ENCODE data around the gene ADGRG1. TPM values are rescaled to one million over a fixed set of nuclear protein-coding genes. Genes with fewer than 3 reads are reported as not detected.

Gene ADGRG1
- total RNA-seq, 2 donors from 2014 or later: 53.7 to 61.6 TPM

- Histone ChIP-seq H3K9me3 (no peaks in the 10 kb centered on the region), H3K36me3 (replicated peaks in 1 of 2; ENCODE audit: insufficient read depth in 1 of 2, low read depth in 2 of 2) (no peaks in the 10 kb centered on the region), H3K27ac (peak overlapping the region in 3 of 4 donors; percentile 3 to 68 (median 24)), H3K27me3 (no peaks in the 10 kb centered on the region), H3K4me3 (no peak overlapping the region), H3K4me1 (peaks cover 97% of the 10 kb centered on the region)
- no peak for DNase-seq
- 72 to 80% methylated on average over 8 of the region's 8 CpGs for WGBS, 2 donors
- intact Hi-C loops (cut with DNase I): no loop called here
- no peak for ATAC-seq
- TF ChIP-seq POLR2A (IDR thresholded peaks at IDR 0.05): no peak
- TF ChIP-seq CTCF (IDR thresholded peaks at IDR 0.05): no peak
Observed at GRCh38 chr16:57637020-57637419, 8.6 kb downstream of the ADGRG1 start.

GRCh38 chr16:57637424-57637823 lies 9.0 kb downstream of the ADGRG1 start:
- WGBS, 2 donors: 60% methylated on average over 8 of the region's 8 CpGs
- DNase-seq (no peak), ATAC-seq (no peak)
- H3K27ac ChIP-seq: peak overlapping the region; percentile 68 to 77 (median 72)
- no peaks in the 10 kb centered on the region for H3K27me3 ChIP-seq
- H3K4me3 ChIP-seq: no peak overlapping the region
- intact Hi-C loops (cut with DNase I): no loop called here
- H3K9me3 ChIP-seq: no peaks in the 10 kb centered on the region
- H3K4me1 ChIP-seq: peaks cover 97% of the 10 kb centered on the region
- H3K36me3 ChIP-seq (replicated peaks in 1 of 2; ENCODE audit: insufficient read depth in 1 of 2, low read depth in 2 of 2): no peaks in the 10 kb centered on the region
- TF ChIP-seq POLR2A (IDR thresholded peaks at IDR 0.05) (no peak), CTCF (IDR thresholded peaks at IDR 0.05) (no peak)

- no peaks in the 10 kb centered on the region for H3K9me3 ChIP-seq
- H3K4me3 ChIP-seq: no peak overlapping the region
- no peaks in the 10 kb centered on the region for H3K27me3 ChIP-seq
- TF ChIP-seq CTCF (IDR thresholded peaks at IDR 0.05) (no peak), POLR2A (IDR thresholded peaks at IDR 0.05) (no peak)
- no peaks in the 10 kb centered on the region for H3K36me3 ChIP-seq (replicated peaks in 1 of 2; ENCODE audit: insufficient read depth in 1 of 2, low read depth in 2 of 2)
- intact Hi-C loops (cut with DNase I): no loop called here
- ATAC-seq (no peak), DNase-seq (no peak)
- peaks cover 93% of the 10 kb centered on the region for H3K4me1 ChIP-seq
- H3K27ac ChIP-seq: peak overlapping the region; percentile 68 to 77 (median 72)
- 78 to 83% methylated on average over 6 of the region's 6 CpGs for WGBS, 2 donors
Observed at GRCh38 chr16:57637965-57638364, 9.5 kb downstream of the ADGRG1 start.

GRCh38 chr16:57638381-57638780 lies 10.0 kb downstream of the ADGRG1 start:
- H3K27me3 ChIP-seq: no peaks in the 10 kb centered on the region
- no peak for ATAC-seq
- no peaks in the 10 kb centered on the region for H3K36me3 ChIP-seq (replicated peaks in 1 of 2; ENCODE audit: insufficient read depth in 1 of 2, low read depth in 2 of 2)
- DNase-seq: no peak
- intact Hi-C loops (cut with DNase I): no loop called here
- peaks cover 95% of the 10 kb centered on the region for H3K4me1 ChIP-seq
- H3K27ac ChIP-seq: peak overlapping the region; percentile 68 to 77 (median 72)
- H3K9me3 ChIP-seq: no peaks in the 10 kb centered on the region
- no peak overlapping the region for H3K4me3 ChIP-seq
- WGBS, 2 donors: 79 to 95% methylated on average over 2 of the region's 2 CpGs
- TF ChIP-seq POLR2A (IDR thresholded peaks at IDR 0.05) (no peak), CTCF (IDR thresholded peaks at IDR 0.05) (no peak)

GRCh38 chr16:57639172-57639887 lies 10.9 kb downstream of the ADGRG1 start:
- Histone ChIP-seq H3K9me3 (no peaks in the 10 kb centered on the region), H3K27ac (peak overlapping the region; percentile 4 to 77 (median 72)), H3K36me3 (replicated peaks in 1 of 2; ENCODE audit: insufficient read depth in 1 of 2, low read depth in 2 of 2) (peaks cover 0 to 3% of the 10 kb centered on the region in 2 donors), H3K4me1 (peaks cover 87% of the 10 kb centered on the region), H3K4me3 (no peak overlapping the region), H3K27me3 (no peaks in the 10 kb centered on the region)
- peak; percentile 74 for ATAC-seq
- 32 to 49% methylated on average over 19 to 23 of the region's 23 CpGs for WGBS, 2 donors
- intact Hi-C loops (cut with DNase I): no loop called here
- TF ChIP-seq POLR2A (IDR thresholded peaks at IDR 0.05) (peak in 2 of 3 donors; percentile 46 to 58), CTCF (IDR thresholded peaks at IDR 0.05) (no peak)
- DNase-seq: peak; percentile 81 to 86 (median 86)
